HepG2 (cell line): ENCODE measurements around the gene VWA1. TPM values are rescaled to one million over a fixed set of nuclear protein-coding genes. Genes with fewer than 3 reads are reported as not detected.
A peak's percentile ranks its signal among the peaks of the same experiment; 100 is the strongest.

Source experiments
- CENPX ChIP-seq: sonication (generic); formaldehyde crosslinking; IDR thresholded peaks from 2 replicates; pipeline ENCODE4 v1.9.0; 2021; ENCODE audit warnings: mild to moderate bottlenecking, missing genetic modification reagents, moderate library complexity
- ELF4 ChIP-seq: sonication (generic); formaldehyde crosslinking; IDR thresholded peaks from 2 replicates; pipeline ENCODE4 v1.5.0; 2020; ENCODE audit warnings: missing genetic modification reagents, mild to moderate bottlenecking, moderate library complexity, borderline replicate concordance
- JUND ChIP-seq: sonication (generic); formaldehyde crosslinking; IDR thresholded peaks from 2 replicates; pipeline ENCODE4 v1.8.0; 2022; ENCODE audit warnings: mild to moderate bottlenecking, missing genetic modification reagents
- KLF12 ChIP-seq: sonication (generic); formaldehyde crosslinking; IDR thresholded peaks from 2 replicates; pipeline ENCODE4 v1.4.0; 2020; ENCODE audit warnings: missing genetic modification reagents, borderline replicate concordance
- MLX ChIP-seq: IDR thresholded peaks from 2 replicates; pipeline ENCODE4 v1.6.1; 2016
- PITX1 ChIP-seq: sonication (generic); formaldehyde crosslinking; IDR thresholded peaks from 2 replicates; pipeline ENCODE4 v1.5.1; 2020; ENCODE audit warnings: mild to moderate bottlenecking, missing genetic modification reagents
- RBM22 ChIP-seq: fragments of 200-400 bp; formaldehyde crosslinking; optimal IDR thresholded peaks from 2 replicates; pipeline ENCODE3; 2017; ENCODE audit warnings: mild to moderate bottlenecking, low read length, moderate library complexity
- RBM39 ChIP-seq: fragments of 200-400 bp; formaldehyde crosslinking; IDR thresholded peaks from one replicate; pipeline ENCODE4 v1.6.1; 2018; ENCODE audit warnings: antibody characterized with exemption, mild to moderate bottlenecking, low read depth, low read length; ENCODE audit not compliant: poor library complexity, severe bottlenecking
- ZFP37 ChIP-seq: sonication (generic); formaldehyde crosslinking; IDR thresholded peaks from 2 replicates; pipeline ENCODE4 v1.4.0; 2020; ENCODE audit warnings: missing genetic modification reagents, borderline replicate concordance
- ZNF33B ChIP-seq: sonication (generic); formaldehyde crosslinking; IDR thresholded peaks from 2 replicates; pipeline ENCODE4 v1.5.1; 2020; ENCODE audit warnings: mild to moderate bottlenecking, missing genetic modification reagents
- ZNF407 ChIP-seq: sonication (generic); formaldehyde crosslinking; IDR thresholded peaks from one replicate; pipeline ENCODE4 v1.5.1; 2020; ENCODE audit warnings: mild to moderate bottlenecking, missing genetic modification reagents; ENCODE audit errors: not compliant biosample characterization
- ZNF556 ChIP-seq: sonication (generic); formaldehyde crosslinking; IDR thresholded peaks from 2 replicates; pipeline ENCODE4 v1.4.0; 2020; ENCODE audit warnings: mild to moderate bottlenecking, missing genetic modification reagents, borderline replicate concordance
- ZSCAN12 ChIP-seq: sonication (generic); formaldehyde crosslinking; IDR thresholded peaks from 2 replicates; pipeline ENCODE4 v1.9.0; 2021; ENCODE audit warnings: mild to moderate bottlenecking, missing genetic modification reagents
- polyA plus RNA-seq, 8 experiments: library from polyadenylated mRNA; depleted of rRNA in 3 of 8; stranded (reverse) in 7 of 8; unstranded in 1 of 8; fragments of >200 nt; fragmentation: Illumina TruSeq in 4 of 8; extraction: Trizol in 4 of 8; gene quantifications; 2 replicates each; pipeline versions ENCODE4 v1.2.1 to v1.2.3, GENCODE V29; 2011 to 2016; ENCODE audit warnings: low read depth in 4 of 8, missing spikeins in 1 of 8, mixed read lengths in 1 of 8; ENCODE audit not compliant: insufficient read depth in 1 of 8
- total RNA-seq, 5 experiments: library from RNA; depleted of rRNA; stranded (reverse); fragments of >200 nt; fragmentation: Illumina TruSeq; extraction: Trizol; gene quantifications; 2 replicates each; pipeline ENCODE4 v1.2.3, GENCODE V29; 2016; ENCODE audit warnings: low read depth in 1 of 5
- TF ChIP-seq, protein P1 (sequence below): sonication (generic); formaldehyde crosslinking; IDR thresholded peaks from 2 replicates; pipeline ENCODE4 v1.8.1; 2022; ENCODE audit warnings: low read depth, mild to moderate bottlenecking, missing genetic modification reagents
- TF ChIP-seq, protein P2 (sequence below): IDR thresholded peaks from 2 replicates; pipeline ENCODE4 v1.6.1; 2018; ENCODE audit warnings: missing genetic modification reagents

The VWA1 gene
- total and polyA plus RNA-seq, 2 of the 13 experiments (the other 11 are each of a cell fraction or from before 2014, with no cell fraction given), result 40.9 to 57.5 TPM

GRCh38 chr1:1400576-1401456 lies 34.7 kb upstream of the VWA1 start (continued):
- TF ChIP-seq, protein P1, sequence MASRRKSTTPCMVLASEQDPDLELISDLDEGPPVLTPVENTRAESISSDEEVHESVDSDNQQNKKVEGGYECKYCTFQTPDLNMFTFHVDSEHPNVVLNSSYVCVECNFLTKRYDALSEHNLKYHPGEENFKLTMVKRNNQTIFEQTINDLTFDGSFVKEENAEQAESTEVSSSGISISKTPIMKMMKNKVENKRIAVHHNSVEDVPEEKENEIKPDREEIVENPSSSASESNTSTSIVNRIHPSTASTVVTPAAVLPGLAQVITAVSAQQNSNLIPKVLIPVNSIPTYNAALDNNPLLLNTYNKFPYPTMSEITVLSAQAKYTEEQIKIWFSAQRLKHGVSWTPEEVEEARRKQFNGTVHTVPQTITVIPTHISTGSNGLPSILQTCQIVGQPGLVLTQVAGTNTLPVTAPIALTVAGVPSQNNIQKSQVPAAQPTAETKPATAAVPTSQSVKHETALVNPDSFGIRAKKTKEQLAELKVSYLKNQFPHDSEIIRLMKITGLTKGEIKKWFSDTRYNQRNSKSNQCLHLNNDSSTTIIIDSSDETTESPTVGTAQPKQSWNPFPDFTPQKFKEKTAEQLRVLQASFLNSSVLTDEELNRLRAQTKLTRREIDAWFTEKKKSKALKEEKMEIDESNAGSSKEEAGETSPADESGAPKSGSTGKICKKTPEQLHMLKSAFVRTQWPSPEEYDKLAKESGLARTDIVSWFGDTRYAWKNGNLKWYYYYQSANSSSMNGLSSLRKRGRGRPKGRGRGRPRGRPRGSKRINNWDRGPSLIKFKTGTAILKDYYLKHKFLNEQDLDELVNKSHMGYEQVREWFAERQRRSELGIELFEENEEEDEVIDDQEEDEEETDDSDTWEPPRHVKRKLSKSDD (CRISPR knock-in tag), result peak; percentile 39; the same call in 1 of the 2 replicates
- peak; percentile 25 for TF ChIP-seq RBM39
- TF ChIP-seq ELF4 (CRISPR knock-in tag), result no peak
- peak; percentile 84 for TF ChIP-seq JUND (CRISPR knock-in tag)
- TF ChIP-seq KLF12 (CRISPR knock-in tag), result peak; percentile 51; the same call in 1 of the 2 replicates
- TF ChIP-seq ZFP37 (CRISPR knock-in tag), result peak; percentile 85; the same call in 1 of the 2 replicates
- TF ChIP-seq, protein P2, sequence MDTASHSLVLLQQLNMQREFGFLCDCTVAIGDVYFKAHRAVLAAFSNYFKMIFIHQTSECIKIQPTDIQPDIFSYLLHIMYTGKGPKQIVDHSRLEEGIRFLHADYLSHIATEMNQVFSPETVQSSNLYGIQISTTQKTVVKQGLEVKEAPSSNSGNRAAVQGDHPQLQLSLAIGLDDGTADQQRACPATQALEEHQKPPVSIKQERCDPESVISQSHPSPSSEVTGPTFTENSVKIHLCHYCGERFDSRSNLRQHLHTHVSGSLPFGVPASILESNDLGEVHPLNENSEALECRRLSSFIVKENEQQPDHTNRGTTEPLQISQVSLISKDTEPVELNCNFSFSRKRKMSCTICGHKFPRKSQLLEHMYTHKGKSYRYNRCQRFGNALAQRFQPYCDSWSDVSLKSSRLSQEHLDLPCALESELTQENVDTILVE, result peak; percentile 97
- no peak for TF ChIP-seq CENPX (CRISPR knock-in tag)
- TF ChIP-seq PITX1 (CRISPR knock-in tag), result peak; percentile 98
- TF ChIP-seq ZNF556 (CRISPR knock-in tag), result peak; percentile 92
- TF ChIP-seq ZNF33B (CRISPR knock-in tag), result peak; percentile 71; the same call in 1 of the 2 replicates
- TF ChIP-seq MLX (CRISPR knock-in tag), result peak; percentile 99
- TF ChIP-seq RBM22, result peak; percentile 98
- TF ChIP-seq ZNF407 (CRISPR knock-in tag), result peak; percentile 39
- no peak for TF ChIP-seq ZSCAN12 (CRISPR knock-in tag)
